Stimulated activated CD8-positive, alpha-beta memory T cell treated with anti-CD3 and anti-CD28 coated beads, Interleukin-7, amount 100 ng/mL, for 4 hours (primary cell): ENCODE data around the gene FAM168A.

ENCODE experiments used
- DNase-seq, 2 donors: peaks; one replicate each; pipeline ENCODE4 v3.0.0-alpha.2; 2020; ENCODE audit warnings: low read depth in 2 of 2

FAM168A gene

GRCh38 chr11:73428227-73428626 lies 169.7 kb downstream of the FAM168A start:
- no peak for DNase-seq

- no peak for DNase-seq
Measured at GRCh38 chr11:73426219-73426850, 171.6 kb downstream of the FAM168A start.

GRCh38 chr11:73425108-73425507 lies 172.8 kb downstream of the FAM168A start:
- DNase-seq, result no peak

GRCh38 chr11:73423506-73423905 lies 174.4 kb downstream of the FAM168A start:
- no peak for DNase-seq

- no peak for DNase-seq
Measured at GRCh38 chr11:73422886-73423285, 175.0 kb downstream of the FAM168A start.

- no peak for DNase-seq
Measured at GRCh38 chr11:73420136-73420535, 177.8 kb downstream of the FAM168A start.

- DNase-seq, result no peak
Measured at GRCh38 chr11:73416786-73417185, 181.1 kb downstream of the FAM168A start.

- no peak for DNase-seq
Measured at GRCh38 chr11:73415854-73416615, 181.9 kb downstream of the FAM168A start.

GRCh38 chr11:73414977-73415651 lies 182.8 kb downstream of the FAM168A start:
- no peak for DNase-seq

- no peak for DNase-seq
Measured at GRCh38 chr11:73413256-73413655, 184.7 kb downstream of the FAM168A start.

GRCh38 chr11:73412308-73412707 lies 185.6 kb downstream of the FAM168A start:
- DNase-seq, result no peak

GRCh38 chr11:73411031-73411430 lies 186.9 kb downstream of the FAM168A start:
- DNase-seq, result no peak

GRCh38 chr11:73410627-73411026 lies 187.3 kb downstream of the FAM168A start:
- DNase-seq, result no peak

GRCh38 chr11:73409431-73409830 lies 188.5 kb downstream of the FAM168A start:
- no peak for DNase-seq

- DNase-seq, result no peak
Measured at GRCh38 chr11:73406619-73407018, 191.3 kb downstream of the FAM168A start.

- no peak for DNase-seq
Measured at GRCh38 chr11:73406131-73406530, 191.8 kb downstream of the FAM168A start.

GRCh38 chr11:73405146-73405510 lies 192.8 kb downstream of the FAM168A start:
- no peak for DNase-seq

- DNase-seq, result no peak
Measured at GRCh38 chr11:73404506-73405145, 193.3 kb downstream of the FAM168A start.

GRCh38 chr11:73404048-73404447 lies 193.9 kb downstream of the FAM168A start:
- DNase-seq, result no peak

GRCh38 chr11:73403541-73403940 lies 194.4 kb downstream of the FAM168A start:
- DNase-seq, result no peak

- DNase-seq, result no peak
Measured at GRCh38 chr11:73402834-73403185, 195.1 kb downstream of the FAM168A start.
